HL-60 (cell line): Measurements from ENCODE around the gene AOPEP.

Experiments used
- DNase-seq, 2 experiments: peaks; one replicate each; pipeline ENCODE4 v3.0.0-alpha.2; 2010 to 2020; ENCODE audit warnings: low read depth in 1 of 2, low spot score in 1 of 2
- H3K27ac ChIP-seq: fragments of 250-450 bp; sonication (Bioruptor Pico); replicated peaks from 2 replicates; pipeline ENCODE4 v1.5.1; 2020; ENCODE audit warnings: mild to moderate bottlenecking, moderate library complexity
- H3K27me3 ChIP-seq: fragments of 250-450 bp; sonication (Bioruptor Pico); 2 replicates; pipeline ENCODE4 v1.5.1; 2021; ENCODE audit warnings: mild to moderate bottlenecking, moderate library complexity; ENCODE audit not compliant: insufficient read depth, poor library complexity, severe bottlenecking
- H3K4me3 ChIP-seq: replicated peaks from 2 replicates; pipeline ENCODE4 v1.5.1; 2011; ENCODE audit warnings: mild to moderate bottlenecking, control low read depth, low read length; ENCODE audit not compliant: insufficient read depth
- GABPA ChIP-seq: IDR thresholded peaks from 2 replicates; pipeline ENCODE4 v1.6.1; 2012; ENCODE audit warnings: low read depth
- POLR2AphosphoS5 ChIP-seq: IDR thresholded peaks from 2 replicates; pipeline ENCODE4 v1.6.1; 2012; ENCODE audit warnings: low read depth
- REST ChIP-seq: IDR thresholded peaks from 2 replicates; pipeline ENCODE4 v1.6.1; 2012; ENCODE audit warnings: low read depth; ENCODE audit not compliant: insufficient replicate concordance
- SPI1 ChIP-seq: IDR thresholded peaks from 2 replicates; pipeline ENCODE4 v1.6.1; 2012; ENCODE audit warnings: low read depth, mild to moderate bottlenecking, borderline replicate concordance
- TF ChIP-seq, protein P1 (sequence below): IDR thresholded peaks from one replicate; pipeline ENCODE4 v1.5.1; 2011; ENCODE audit warnings: low read length, control low read depth, inconsistent platforms; ENCODE audit not compliant: insufficient read depth

Gene AOPEP

GRCh38 chr9:94915476-94916450 is 189.3 kb downstream of the AOPEP start:
- TF ChIP-seq, protein P1, sequence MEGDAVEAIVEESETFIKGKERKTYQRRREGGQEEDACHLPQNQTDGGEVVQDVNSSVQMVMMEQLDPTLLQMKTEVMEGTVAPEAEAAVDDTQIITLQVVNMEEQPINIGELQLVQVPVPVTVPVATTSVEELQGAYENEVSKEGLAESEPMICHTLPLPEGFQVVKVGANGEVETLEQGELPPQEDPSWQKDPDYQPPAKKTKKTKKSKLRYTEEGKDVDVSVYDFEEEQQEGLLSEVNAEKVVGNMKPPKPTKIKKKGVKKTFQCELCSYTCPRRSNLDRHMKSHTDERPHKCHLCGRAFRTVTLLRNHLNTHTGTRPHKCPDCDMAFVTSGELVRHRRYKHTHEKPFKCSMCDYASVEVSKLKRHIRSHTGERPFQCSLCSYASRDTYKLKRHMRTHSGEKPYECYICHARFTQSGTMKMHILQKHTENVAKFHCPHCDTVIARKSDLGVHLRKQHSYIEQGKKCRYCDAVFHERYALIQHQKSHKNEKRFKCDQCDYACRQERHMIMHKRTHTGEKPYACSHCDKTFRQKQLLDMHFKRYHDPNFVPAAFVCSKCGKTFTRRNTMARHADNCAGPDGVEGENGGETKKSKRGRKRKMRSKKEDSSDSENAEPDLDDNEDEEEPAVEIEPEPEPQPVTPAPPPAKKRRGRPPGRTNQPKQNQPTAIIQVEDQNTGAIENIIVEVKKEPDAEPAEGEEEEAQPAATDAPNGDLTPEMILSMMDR, result no peak
- TF ChIP-seq GABPA (no peak), POLR2AphosphoS5 (no peak), REST (no peak), SPI1 (no peak)
- no peak overlapping the region for H3K27ac ChIP-seq
- no peak for DNase-seq

DNA sequence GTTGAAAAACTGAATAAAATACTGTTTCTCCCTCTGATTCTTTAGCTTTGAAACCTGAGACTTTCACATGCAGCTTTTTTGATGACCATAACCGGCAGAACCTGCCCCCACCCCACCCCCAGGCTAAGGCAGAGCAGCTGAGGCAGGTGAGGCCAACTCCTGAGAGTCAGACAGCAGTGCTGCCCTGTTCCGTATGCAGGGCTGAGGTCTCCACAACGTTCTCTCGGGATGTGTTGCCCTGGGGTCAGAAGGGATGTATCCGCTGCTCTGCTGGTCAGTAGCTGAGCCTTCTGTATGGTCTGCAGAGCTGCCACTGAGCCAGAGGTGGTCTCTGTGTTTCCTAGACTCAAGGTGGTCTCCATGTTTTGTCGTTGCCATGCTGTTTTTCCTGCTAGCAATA is 190.5 kb downstream of the AOPEP start:
- Histone ChIP-seq H3K27me3 (no peaks in the 10 kb centered on the region), H3K27ac (no peak overlapping the region), H3K4me3 (no peak overlapping the region)
- TF ChIP-seq SPI1 (no peak), GABPA (no peak), POLR2AphosphoS5 (no peak), REST (no peak)
- TF ChIP-seq, protein P1, result no peak
- no peak for DNase-seq

More at GRCh38 chr9:94915476-94916450, 189.3 kb downstream of the AOPEP start:
- Histone ChIP-seq H3K4me3 (no peak overlapping the region), H3K27me3 (no peaks in the 10 kb centered on the region)

DNA sequence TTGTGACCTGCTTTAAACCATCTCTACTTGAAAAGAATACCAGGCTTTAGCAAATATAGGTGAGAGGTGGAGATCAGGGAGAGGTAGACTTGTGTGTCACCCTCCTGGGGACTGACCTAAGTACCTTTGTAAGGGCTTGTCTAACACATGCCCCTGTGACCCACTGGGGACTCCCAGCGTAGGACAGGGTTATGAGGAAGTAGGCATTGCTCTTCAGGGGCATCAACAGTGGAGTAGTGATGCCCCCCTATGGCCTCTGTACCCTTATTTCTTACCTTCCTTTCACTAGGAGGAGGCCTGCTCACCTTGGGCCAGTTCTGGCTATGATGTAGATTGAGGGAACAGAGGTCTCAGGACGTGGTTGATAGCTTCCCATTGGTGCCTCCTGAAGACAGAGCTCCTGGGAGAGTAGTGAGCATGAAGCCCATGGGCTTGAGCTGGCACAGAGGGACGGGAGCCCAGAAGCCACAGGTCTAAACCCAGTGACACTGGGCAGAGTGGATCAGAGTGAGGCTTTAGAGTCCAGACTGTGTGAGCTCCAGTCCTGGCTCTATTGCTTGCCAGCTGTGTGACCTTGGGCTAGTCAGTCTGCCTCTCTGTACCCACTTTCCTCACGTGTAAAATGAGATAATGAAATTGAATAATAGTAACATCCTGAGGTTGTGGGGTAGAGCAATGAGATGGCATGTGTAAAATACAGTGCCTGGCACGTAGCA is 191.7 kb downstream of the AOPEP start:
- no peaks in the 10 kb centered on the region for H3K27me3 ChIP-seq
- no peak overlapping the region for H3K4me3 ChIP-seq
- peak in 1 of 2 experiments; percentile 4 for DNase-seq
- TF ChIP-seq REST (no peak), POLR2AphosphoS5 (no peak), GABPA (no peak), SPI1 (no peak)
- TF ChIP-seq, protein P1, result no peak
- no peak overlapping the region for H3K27ac ChIP-seq
